OCI-LY7 (cell line): ENCODE data around the gene SPECC1. TPM values are rescaled to one million over a fixed set of nuclear protein-coding genes. Genes with fewer than 3 reads are reported as not detected.

ENCODE experiments used
- BruUV-seq: library from RNA; stranded (reverse); fragments of 400-500 nt; replicated peaks from 2 replicates; lab custom pipeline; 2021; lab: Mats Ljungman, UMichigan
- CTCF ChIA-PET: fragments of 300-600 bp; sonication (Branson Sonifier 250); formaldehyde crosslinking; loops from one replicate; lab custom pipeline; 2022; ENCODE audit warnings: antibody characterized with exemption; ENCODE audit not compliant: unreplicated experiment; lab: Charles Lee
- POLR2A ChIA-PET: fragments of 300-600 bp; sonication (Branson Sonifier 250); formaldehyde crosslinking; loops from one replicate; lab custom pipeline; 2022; ENCODE audit warnings: antibody characterized with exemption; lab: Charles Lee
- DNase-seq: peaks from one replicate; pipeline ENCODE4 v3.0.0-alpha.2; 2015; ENCODE audit warnings: low spot score
- H2AFZ ChIP-seq: fragments of 200-600 bp; sonication (generic), shearing (Covaris generic); 2 replicates; pipeline ENCODE4 v1.6.1; 2014; ENCODE audit warnings: mild to moderate bottlenecking, antibody characterized with exemption, low read length, moderate library complexity
- H3K27ac ChIP-seq: fragments of 200-600 bp; sonication (generic); 2 replicates; pipeline ENCODE4 v1.5.1; 2014; ENCODE audit warnings: mixed run types, low read depth, mild to moderate bottlenecking, moderate library complexity, low read length, inconsistent platforms; ENCODE audit not compliant: poor library complexity, severe bottlenecking
- H3K36me3 ChIP-seq: fragments of 200-600 bp; sonication (generic); 2 replicates; pipeline ENCODE4 v1.6.1; 2014; ENCODE audit warnings: mild to moderate bottlenecking, antibody characterized with exemption, low read length, moderate library complexity, mixed read lengths; ENCODE audit not compliant: insufficient read depth
- H3K4me1 ChIP-seq: fragments of 200-600 bp; sonication (generic); 2 replicates; pipeline ENCODE4 v1.5.1; 2014; ENCODE audit warnings: mild to moderate bottlenecking, low read length; ENCODE audit not compliant: insufficient read depth, poor library complexity, severe bottlenecking
- H3K4me2 ChIP-seq: fragments of 200-600 bp; sonication (generic); 2 replicates; pipeline ENCODE4 v1.6.1; 2014; ENCODE audit warnings: mild to moderate bottlenecking, low read length
- H3K4me3 ChIP-seq: fragments of 200-600 bp; sonication (generic); 2 replicates; pipeline ENCODE4 v1.5.1; 2014; ENCODE audit warnings: mild to moderate bottlenecking, low read depth, low read length; ENCODE audit not compliant: poor library complexity, severe bottlenecking
- H3K79me2 ChIP-seq: fragments of 200-600 bp; sonication (generic); 2 replicates; pipeline ENCODE4 v1.6.1; 2016; ENCODE audit warnings: low read depth, mild to moderate bottlenecking, low read length, moderate library complexity, mixed read lengths; ENCODE audit not compliant: insufficient read depth
- H3K9me2 ChIP-seq: fragments of 200-600 bp; sonication (generic); 2 replicates; pipeline ENCODE4 v1.6.1; 2016; ENCODE audit warnings: mild to moderate bottlenecking, low read length, mixed read lengths; ENCODE audit not compliant: insufficient read depth
- H3K9me3 ChIP-seq: fragments of 200-600 bp; sonication (generic); 2 replicates; pipeline ENCODE4 v1.6.1; 2014; ENCODE audit warnings: mild to moderate bottlenecking, mixed run types, low read length, mixed read lengths
- H4K20me1 ChIP-seq: fragments of 200-600 bp; sonication (generic); 2 replicates; pipeline ENCODE4 v1.6.1; 2014; ENCODE audit warnings: mild to moderate bottlenecking, antibody characterized with exemption, low read length, moderate library complexity, mixed read lengths; ENCODE audit not compliant: insufficient read depth
- EZH2phosphoT487 ChIP-seq: fragments of 200-600 bp; sonication (generic); IDR thresholded peaks from 2 replicates; pipeline ENCODE4 v1.6.1; 2018; ENCODE audit warnings: low read depth, borderline replicate concordance, mild to moderate bottlenecking, mixed run types, antibody characterized with exemption, low read length, moderate library complexity, mixed read lengths
- intact Hi-C: fragments of 100-400 bp; cut with micrococcal nuclease; formaldehyde crosslinking; loops from one replicate; pipeline ENCODE4 v1.10.0; 2022; ENCODE audit not compliant: unreplicated experiment
- total RNA-seq, 2 experiments: library from RNA; depleted of rRNA in 1 of 2; stranded (reverse); fragments of >200 nt in 1 of 2; shearing (Covaris generic) in 1 of 2; gene quantifications; 2 replicates each; pipeline ENCODE4 v1.2.3, GENCODE V29; 2014 to 2022
- TF ChIP-seq, protein P1 (sequence below): fragments of 200-600 bp; sonication (generic); conservative IDR thresholded peaks from 2 replicates; pipeline ENCODE4 v1.5.1; 2014; ENCODE audit warnings: mild to moderate bottlenecking, antibody characterized with exemption, low read length, moderate library complexity, mixed read lengths

SPECC1 gene
- total RNA-seq, 2 experiments from 2014 or later, result 0.47 to 2.8 TPM

- Histone ChIP-seq H3K4me2 (no peak overlapping the region), H3K4me3 (no peak overlapping the region), H3K9me2 (no peaks in the 10 kb centered on the region), H3K36me3 (no peaks in the 10 kb centered on the region), H4K20me1 (no peaks in the 10 kb centered on the region), H3K27ac (no peak overlapping the region), H3K79me2 (no peaks in the 10 kb centered on the region), H3K9me3 (no peaks in the 10 kb centered on the region), H3K4me1 (no peaks in the 10 kb centered on the region), H2AFZ (no peak overlapping the region)
- ChIA-PET CTCF (no interaction called here), POLR2A (no interaction called here)
- no TSS peak for BruUV-seq
- intact Hi-C loops, result no loop called here
- DNase-seq, result no peak
- no peak for TF ChIP-seq EZH2phosphoT487
- TF ChIP-seq, protein P1, sequence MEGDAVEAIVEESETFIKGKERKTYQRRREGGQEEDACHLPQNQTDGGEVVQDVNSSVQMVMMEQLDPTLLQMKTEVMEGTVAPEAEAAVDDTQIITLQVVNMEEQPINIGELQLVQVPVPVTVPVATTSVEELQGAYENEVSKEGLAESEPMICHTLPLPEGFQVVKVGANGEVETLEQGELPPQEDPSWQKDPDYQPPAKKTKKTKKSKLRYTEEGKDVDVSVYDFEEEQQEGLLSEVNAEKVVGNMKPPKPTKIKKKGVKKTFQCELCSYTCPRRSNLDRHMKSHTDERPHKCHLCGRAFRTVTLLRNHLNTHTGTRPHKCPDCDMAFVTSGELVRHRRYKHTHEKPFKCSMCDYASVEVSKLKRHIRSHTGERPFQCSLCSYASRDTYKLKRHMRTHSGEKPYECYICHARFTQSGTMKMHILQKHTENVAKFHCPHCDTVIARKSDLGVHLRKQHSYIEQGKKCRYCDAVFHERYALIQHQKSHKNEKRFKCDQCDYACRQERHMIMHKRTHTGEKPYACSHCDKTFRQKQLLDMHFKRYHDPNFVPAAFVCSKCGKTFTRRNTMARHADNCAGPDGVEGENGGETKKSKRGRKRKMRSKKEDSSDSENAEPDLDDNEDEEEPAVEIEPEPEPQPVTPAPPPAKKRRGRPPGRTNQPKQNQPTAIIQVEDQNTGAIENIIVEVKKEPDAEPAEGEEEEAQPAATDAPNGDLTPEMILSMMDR, result no peak
These were observed 31.1 kb downstream of the SPECC1 start for GRCh38 chr17:20040216-20040615.

- Histone ChIP-seq H3K79me2 (no peaks in the 10 kb centered on the region), H3K4me1 (no peaks in the 10 kb centered on the region), H4K20me1 (no peaks in the 10 kb centered on the region), H3K9me2 (no peaks in the 10 kb centered on the region), H3K4me2 (no peak overlapping the region), H3K36me3 (no peaks in the 10 kb centered on the region), H2AFZ (no peak overlapping the region), H3K27ac (no peak overlapping the region), H3K4me3 (no peak overlapping the region), H3K9me3 (no peaks in the 10 kb centered on the region)
- POLR2A ChIA-PET, result no interaction called here
- TF ChIP-seq EZH2phosphoT487, result no peak
- TF ChIP-seq, protein P1, result no peak
- CTCF ChIA-PET, result no interaction called here
- intact Hi-C loops, result no loop called here
- DNase-seq, result no peak
- BruUV-seq, result no TSS peak
These were observed 33.9 kb downstream of the SPECC1 start for GRCh38 chr17:20043021-20043420.

DNA sequence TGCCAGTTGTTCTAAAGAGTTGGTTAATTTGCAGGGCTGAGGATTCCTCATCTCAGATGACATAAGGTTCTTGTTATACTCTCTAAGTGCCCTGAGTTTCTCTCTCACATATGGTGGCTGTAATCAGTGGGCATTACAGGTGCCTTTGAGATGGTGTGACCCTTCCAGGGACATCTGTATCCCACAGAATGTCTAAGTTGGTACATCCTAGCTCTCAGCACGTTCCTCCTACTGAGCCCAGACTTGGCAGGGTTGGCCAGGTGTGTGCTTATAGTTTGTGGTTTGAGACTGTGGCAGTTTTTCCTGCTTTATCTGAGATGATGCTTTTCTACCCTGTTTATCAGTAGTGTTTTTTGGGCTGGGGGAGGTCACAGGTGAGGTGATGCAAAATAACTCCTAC is 36.3 kb downstream of the SPECC1 start:
- Histone ChIP-seq H3K4me2 (no peak overlapping the region), H3K36me3 (no peaks in the 10 kb centered on the region), H3K27ac (no peak overlapping the region), H4K20me1 (no peaks in the 10 kb centered on the region), H3K4me3 (no peak overlapping the region), H3K4me1 (no peaks in the 10 kb centered on the region), H3K9me3 (no peaks in the 10 kb centered on the region), H3K9me2 (no peaks in the 10 kb centered on the region), H3K79me2 (no peaks in the 10 kb centered on the region), H2AFZ (no peak overlapping the region)
- no TSS peak for BruUV-seq
- CTCF ChIA-PET, result no interaction called here
- intact Hi-C loops, result no loop called here
- no peak for DNase-seq
- POLR2A ChIA-PET, result no interaction called here
- TF ChIP-seq, protein P1, result no peak
- no peak for TF ChIP-seq EZH2phosphoT487
